Keratinocyte (primary cell): ENCODE data around the gene CALCOCO1. TPM values are rescaled to one million over a fixed set of nuclear protein-coding genes. Genes with fewer than 3 reads are reported as not detected.
A peak's percentile ranks its signal among the peaks of the same experiment; 100 is the strongest.

Experiments used
- DNase-seq: peaks from one replicate; pipeline ENCODE4 v3.0.0-alpha.2; 2011; ENCODE audit warnings: low read depth, missing footprints, low spot score
- FAIRE-seq: peaks from 2 replicates; lab custom pipeline; 2011; peaks lifted over from hg19 to GRCh38; lab: Jason Lieb, UNC
- H2AFZ ChIP-seq: 2 replicates; pipeline ENCODE4 v1.6.0; 2012; ENCODE audit warnings: low read length, control low read depth, inconsistent platforms; ENCODE audit not compliant: control insufficient read depth
- H3K27ac ChIP-seq: 2 replicates; pipeline ENCODE4 v1.5.1; 2011; ENCODE audit warnings: low read length; ENCODE audit not compliant: control insufficient read depth, insufficient read depth
- H3K27me3 ChIP-seq: 3 replicates; pipeline ENCODE4 v1.6.0; 2011; ENCODE audit warnings: low read length; ENCODE audit not compliant: control insufficient read depth, insufficient read depth; ENCODE audit errors: extremely low read depth
- H3K36me3 ChIP-seq, 2 experiments: 2 replicates in 1 of 2; 3 replicates in 1 of 2; pipeline ENCODE4 v1.5.1; 2011; ENCODE audit warnings: low read length in 2 of 2, mild to moderate bottlenecking in 1 of 2; ENCODE audit not compliant: control insufficient read depth in 2 of 2, insufficient read depth in 2 of 2; ENCODE audit errors: extremely low read depth in 1 of 2
- H3K4me1 ChIP-seq: 3 replicates; pipeline ENCODE4 v1.5.1; 2011; ENCODE audit warnings: low read length; ENCODE audit not compliant: control insufficient read depth, insufficient read depth; ENCODE audit errors: extremely low read depth
- H3K4me2 ChIP-seq: 3 replicates; pipeline ENCODE4 v1.6.0; 2011; ENCODE audit warnings: low read depth, low read length; ENCODE audit not compliant: control insufficient read depth, insufficient read depth; ENCODE audit errors: extremely low read depth
- H3K4me3 ChIP-seq, 3 experiments: fragments of 200-600 bp in 1 of 3; sonication (generic) in 1 of 3; 2 replicates in 2 of 3; 3 replicates in 1 of 3; pipeline ENCODE4 v1.5.1; 2011 to 2016; ENCODE audit warnings: low read length in 3 of 3, mild to moderate bottlenecking in 3 of 3, control low read depth in 2 of 3, inconsistent platforms in 1 of 3, low read depth in 1 of 3, mixed read lengths in 1 of 3, mixed run types in 1 of 3, moderate library complexity in 1 of 3; ENCODE audit not compliant: control insufficient read depth in 2 of 3, insufficient read depth in 2 of 3; ENCODE audit errors: extremely low read depth in 1 of 3
- H3K79me2 ChIP-seq: 2 replicates; pipeline ENCODE4 v1.6.0; 2012; ENCODE audit warnings: low read length; ENCODE audit not compliant: control insufficient read depth, insufficient read depth
- H3K9ac ChIP-seq: 3 replicates; pipeline ENCODE4 v1.6.0; 2011; ENCODE audit warnings: low read length; ENCODE audit not compliant: control insufficient read depth, insufficient read depth; ENCODE audit errors: extremely low read depth
- H3K9me1 ChIP-seq: 3 replicates; pipeline ENCODE4 v1.6.0; 2011; ENCODE audit warnings: low read length; ENCODE audit not compliant: control insufficient read depth, insufficient read depth; ENCODE audit errors: extremely low read depth
- H3K9me3 ChIP-seq: 2 replicates; pipeline ENCODE4 v1.5.1; 2012; ENCODE audit warnings: low read depth, low read length; ENCODE audit not compliant: control insufficient read depth
- H4K20me1 ChIP-seq: 3 replicates; pipeline ENCODE4 v1.6.0; 2011; ENCODE audit warnings: low read length; ENCODE audit not compliant: control insufficient read depth, insufficient read depth; ENCODE audit errors: extremely low read depth
- CTCF ChIP-seq, 3 experiments: IDR thresholded peaks in 1 of 3; conservative IDR thresholded peaks in 1 of 3; optimal IDR thresholded peaks in 1 of 3; 2 replicates in 2 of 3; 3 replicates in 1 of 3; pipeline versions ENCODE3 to v1.5.1; 2011; ENCODE audit warnings: low read length in 3 of 3, mild to moderate bottlenecking in 3 of 3, moderate library complexity in 2 of 3, control low read depth in 1 of 3, inconsistent platforms in 1 of 3; ENCODE audit not compliant: insufficient read depth in 2 of 3; ENCODE audit errors: extremely low read depth in 1 of 3
- EZH2 ChIP-seq: IDR thresholded peaks from one replicate; pipeline ENCODE4 v1.6.1; 2012; ENCODE audit warnings: inconsistent platforms, mild to moderate bottlenecking, low read length, moderate library complexity
- dilution Hi-C: fragments of 300-500 bp; cut with MboI; formaldehyde crosslinking; loops from one replicate; pipeline ENCODE4 v1.7.0; 2020; ENCODE audit warnings: low sequenced_read_pairs; ENCODE audit not compliant: extremely low pct_ligation_motif_present
- polyA plus RNA-seq, 5 experiments: library from polyadenylated mRNA; depleted of rRNA in 3 of 5; stranded (reverse) in 3 of 5; stranded (forward) in 1 of 5; unstranded in 1 of 5; fragments of >200 nt; gene quantifications; 1 replicate in 1 of 5; 2 replicates in 3 of 5; 3 replicates in 1 of 5; pipeline versions ENCODE4 v1.2.1 to v1.2.3, GENCODE V29; 2011 to 2012; ENCODE audit warnings: missing spikeins in 2 of 5, low read depth in 1 of 5, low replicate concordance in 1 of 5

CALCOCO1 gene
- polyA plus RNA-seq, 1 donor (not counting 4 experiments of a cell fraction or from before 2014, with no cell fraction given) = 67.3 TPM

GRCh38 chr12:53676656-53677015 lies 50.6 kb downstream of the CALCOCO1 start:
- Histone ChIP-seq H3K27ac (peak overlapping the region; percentile 76), H3K9me1 (no peaks in the 10 kb centered on the region), H3K9me3 (no peaks in the 10 kb centered on the region), H3K4me2 (peak overlapping the region; percentile 97), H3K27me3 (no peaks in the 10 kb centered on the region), H3K4me1 (peaks cover 22% of the 10 kb centered on the region), H3K4me3 (peak overlapping the region in 2 of 3 experiments; percentile 52 to 77), H3K36me3 (peaks cover 0 to 2% of the 10 kb centered on the region in 2 experiments), H2AFZ (peak overlapping the region; percentile 98), H4K20me1 (no peaks in the 10 kb centered on the region), H3K79me2 (peaks cover 8% of the 10 kb centered on the region), H3K9ac (peak overlapping the region; percentile 79)
- TF ChIP-seq EZH2 (no peak), CTCF (optimal IDR thresholded peaks at IDR 0.05 in 1 of 3, IDR thresholded peaks at IDR 0.05 in 1 of 3, conservative IDR thresholded peaks at IDR 0.05 in 1 of 3; ENCODE audit: extremely low read depth in 1 of 3, insufficient read depth in 2 of 3, low read length in 3 of 3) (no peak)
- FAIRE-seq (no peak), DNase-seq (no peak)
- dilution Hi-C loops = no loop called here

DNA sequence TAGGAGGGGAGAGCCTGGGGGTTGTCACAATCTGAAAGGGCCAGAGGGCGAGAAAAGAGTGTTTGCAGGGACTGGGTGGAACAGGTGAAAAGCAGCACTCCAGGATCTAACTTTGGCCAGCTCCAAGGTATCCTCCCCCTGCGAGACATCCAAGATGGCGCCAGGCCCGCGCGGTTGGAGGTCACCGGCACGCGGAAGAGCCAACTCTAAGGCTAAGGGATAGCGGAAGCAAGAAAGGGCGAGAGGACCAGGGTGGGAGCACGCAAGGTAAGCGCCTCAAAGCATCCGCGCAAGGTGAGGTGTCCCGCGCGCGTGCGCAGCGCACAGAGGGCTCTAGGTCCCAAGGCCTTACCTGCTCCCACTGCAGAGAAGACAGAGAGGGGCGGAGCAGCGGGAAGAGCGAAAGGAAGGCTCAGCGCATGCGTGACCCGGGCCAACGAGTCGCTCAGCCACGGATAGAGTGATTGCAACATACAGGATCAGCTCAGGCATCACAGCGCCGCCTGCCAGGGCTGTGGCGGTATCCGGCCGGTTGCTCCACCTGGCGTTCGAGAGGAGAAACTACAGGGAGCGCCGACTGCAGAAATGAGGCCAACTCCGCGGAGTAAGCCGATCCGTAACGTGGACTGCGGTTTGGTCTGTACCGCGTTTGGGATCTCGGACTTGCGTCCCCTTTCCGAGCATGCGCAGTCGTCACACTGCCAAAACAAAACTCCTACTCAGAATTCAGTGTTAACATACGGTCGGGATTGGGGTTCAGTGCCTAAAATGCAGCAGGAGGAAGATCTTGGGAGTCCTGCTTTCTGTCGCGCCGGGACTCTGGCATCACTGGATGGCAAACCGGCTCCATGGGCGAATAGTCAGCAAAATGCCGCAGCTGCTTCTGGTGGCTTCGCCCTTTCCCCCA lies 51.3 kb downstream of the CALCOCO1 start, which contains the start of gene ATP5MC2:
ATP5MC2 (minus strand) TSS at position 383 of the 907 bp plus-strand sequence. CDS start 3,469 bp downstream, outside the sequence.
- Histone ChIP-seq H3K9me3 (no peaks in the 10 kb centered on the region), H2AFZ (peak within 1 kb of the TSS; percentile 98), H3K4me1 (peaks cover 29% of the 10 kb centered on the region), H3K9ac (peak within 1 kb of the TSS; percentile 93), H3K36me3 (peaks cover under 1 to 2% of the 10 kb centered on the region in 2 experiments), H4K20me1 (no peaks in the 10 kb centered on the region), H3K27me3 (no peaks in the 10 kb centered on the region), H3K4me3 (peak within 1 kb of the TSS; percentile 51 to 96 (median 80)), H3K79me2 (peaks cover 8% of the 10 kb centered on the region), H3K9me1 (no peaks in the 10 kb centered on the region), H3K4me2 (peak within 1 kb of the TSS; percentile 97), H3K27ac (peak within 1 kb of the TSS; percentile 93)
- dilution Hi-C loops = no loop called here
- DNase-seq (peak; percentile 99), FAIRE-seq (peak; percentile 89)
- TF ChIP-seq CTCF (optimal IDR thresholded peaks at IDR 0.05 in 1 of 3, IDR thresholded peaks at IDR 0.05 in 1 of 3, conservative IDR thresholded peaks at IDR 0.05 in 1 of 3; ENCODE audit: extremely low read depth in 1 of 3, insufficient read depth in 2 of 3, low read length in 3 of 3) (peak; percentile 100), EZH2 (no peak)
